ENCODE measurements around the gene C16orf78. TPM values are rescaled to one million over a fixed set of nuclear protein-coding genes. Genes with fewer than 3 reads are reported as not detected.

The C16orf78 gene
- total RNA-seq, 4 donors from 2014 or later: not detected

GRCh38 chr16:49442805-49443204 is 69.2 kb downstream of the C16orf78 start:
- H3K4me3 ChIP-seq: no peak overlapping the region
- peaks cover 0 to 16% (median 0%) of the 10 kb centered on the region in 4 donors for H3K4me1 ChIP-seq
- 50 to 57% methylated on average over 5 of the region's 5 CpGs for WGBS, 2 donors
- H3K36me3 ChIP-seq: no peaks in the 10 kb centered on the region
- TF ChIP-seq CTCF (IDR thresholded peaks at IDR 0.05): no peak
- no peak for TF ChIP-seq EP300 (IDR thresholded peaks at IDR 0.05)
- no peak for TF ChIP-seq POLR2A (IDR thresholded peaks at IDR 0.05)
- H3K27me3 ChIP-seq: no peaks in the 10 kb centered on the region
- no peak for DNase-seq (ENCODE audit: low spot score in 2 of 2)
- H3K9me3 ChIP-seq: no peaks in the 10 kb centered on the region
- H3K27ac ChIP-seq: no peak overlapping the region

- Histone ChIP-seq H3K4me1 (peaks cover 0 to 16% (median 0%) of the 10 kb centered on the region in 4 donors), H3K27ac (no peak overlapping the region), H3K9me3 (no peaks in the 10 kb centered on the region), H3K27me3 (no peaks in the 10 kb centered on the region), H3K4me3 (no peak overlapping the region), H3K36me3 (no peaks in the 10 kb centered on the region)
- no peak for TF ChIP-seq EP300 (IDR thresholded peaks at IDR 0.05)
- no peak for TF ChIP-seq CTCF (IDR thresholded peaks at IDR 0.05)
- no peak for TF ChIP-seq POLR2A (IDR thresholded peaks at IDR 0.05)
- 77 to 85% methylated on average over 9 of the region's 9 CpGs for WGBS, 2 donors
- DNase-seq (ENCODE audit: low spot score in 2 of 2): no peak
Measured at GRCh38 chr16:49443576-49443975, 70.0 kb downstream of the C16orf78 start.

- Histone ChIP-seq H3K27ac (no peak overlapping the region), H3K9me3 (no peaks in the 10 kb centered on the region), H3K4me1 (no peaks in the 10 kb centered on the region), H3K27me3 (no peaks in the 10 kb centered on the region), H3K4me3 (no peak overlapping the region), H3K36me3 (no peaks in the 10 kb centered on the region)
- TF ChIP-seq POLR2A (IDR thresholded peaks at IDR 0.05): no peak
- no peak for TF ChIP-seq EP300 (IDR thresholded peaks at IDR 0.05)
- no peak for TF ChIP-seq CTCF (IDR thresholded peaks at IDR 0.05)
- 75 to 90% methylated on average over 2 of the region's 2 CpGs for WGBS, 2 donors
- no peak for DNase-seq (ENCODE audit: low spot score in 2 of 2)
Measured at GRCh38 chr16:49446805-49447204, 73.2 kb downstream of the C16orf78 start.

Other genes starting within 250 kb of the C16orf78 start
- gene CBLN1, start 92.0 kb upstream of the C16orf78 start, total RNA-seq: under 1 TPM in 1 of 4 donors, not detected in 3; 0.60 TPM